ENCODE results near the gene ABHD15.

The ABHD15 gene

GRCh38 chr17:29569245-29569950 is 2.6 kb upstream of the ABHD15 start:
- no peak for DNase-seq (ENCODE audit: extremely low spot score)
- ChIA-PET CTCF (interaction anchor here (0.6 to 1.7 kb wide), 3 partner anchors 11 to 312 kb away, joined by 4 to 5 read pairs (median 4); no protein-coding TSS in a partner anchor), POLR2A (interaction anchor here (0.8 to 4.6 kb wide), 7 partner anchors 10 to 429 kb away, joined by 3 to 32 read pairs (median 5); partner anchors contain the start of genes ANKRD13B and TAOK1)
- TF ChIP-seq ARNT (IDR thresholded peaks at IDR 0.05) = no peak

GRCh38 chr17:29568331-29569244 is 1.8 kb upstream of the ABHD15 start, which contains the start of gene TP53I13:
Gene TP53I13 (plus strand): TSS chr17:29568701. CDS start chr17:29568759, 58 bp downstream.
- POLR2A ChIA-PET = interaction anchor here (0.8 to 4.6 kb wide), 8 partner anchors 12 to 199 kb away, joined by 3 to 32 read pairs (median 6); partner anchors contain the start of gene ANKRD13B
- peak; percentile 77 for DNase-seq (ENCODE audit: extremely low spot score)
- TF ChIP-seq ARNT (IDR thresholded peaks at IDR 0.05) (no peak), LEF1 (IDR thresholded peaks at IDR 0.05; ENCODE audit: borderline replicate concordance) (no peak), L3MBTL2 (conservative IDR thresholded peaks at IDR 0.05) (no peak), FOXA1 (IDR thresholded peaks at IDR 0.05) (no peak), ZNF384 (IDR thresholded peaks at IDR 0.05) (no peak), SP1 (IDR thresholded peaks at IDR 0.05) (no peak), BHLHE40 (IDR thresholded peaks at IDR 0.05; ENCODE audit: borderline replicate concordance) (no peak), FOXM1 (IDR thresholded peaks at IDR 0.05; ENCODE audit: borderline replicate concordance) (peak; percentile 18; the same call in 1 of the 2 replicates), HDGF (IDR thresholded peaks at IDR 0.05; ENCODE audit: borderline replicate concordance) (no peak)
- CTCF ChIA-PET = interaction anchor here (0.6 to 1.7 kb wide), 5 partner anchors 12 to 426 kb away, joined by 3 to 5 read pairs (median 4); no protein-coding TSS in a partner anchor

- TF ChIP-seq FOXM1 (IDR thresholded peaks at IDR 0.05; ENCODE audit: borderline replicate concordance) (no peak), ELF4 (IDR thresholded peaks at IDR 0.05) (no peak), TARDBP (IDR thresholded peaks at IDR 0.05) (no peak), L3MBTL2 (conservative IDR thresholded peaks at IDR 0.05) (peak; percentile 43; the same call in 1 of the 2 replicates), ARNT (IDR thresholded peaks at IDR 0.05) (no peak), FOXK2 (IDR thresholded peaks at IDR 0.05) (no peak), HDGF (IDR thresholded peaks at IDR 0.05; ENCODE audit: borderline replicate concordance) (no peak)
- ChIA-PET POLR2A (interaction anchor here (0.8 to 4.6 kb wide), 7 partner anchors 11 to 198 kb away, joined by 3 to 32 read pairs (median 6); partner anchors contain the start of genes ANKRD13B and TAOK1), CTCF (interaction anchor here (0.6 to 1.3 kb wide), 4 partner anchors 20 to 425 kb away, joined by 3 to 4 read pairs (median 4); no protein-coding TSS in a partner anchor)
- DNase-seq (ENCODE audit: extremely low spot score) = peak; percentile 50
Measured at GRCh38 chr17:29567554-29568330, 905 bp upstream of the ABHD15 start.

- TF ChIP-seq L3MBTL2 (conservative IDR thresholded peaks at IDR 0.05) (no peak), FOXA1 (IDR thresholded peaks at IDR 0.05) (no peak), SUZ12 (IDR thresholded peaks at IDR 0.05) (no peak), PKNOX1 (IDR thresholded peaks at IDR 0.05) (no peak), ELF4 (IDR thresholded peaks at IDR 0.05) (no peak), HDGF (IDR thresholded peaks at IDR 0.05; ENCODE audit: borderline replicate concordance) (no peak), FOXM1 (IDR thresholded peaks at IDR 0.05; ENCODE audit: borderline replicate concordance) (no peak), FOXK2 (IDR thresholded peaks at IDR 0.05) (no peak), SP1 (IDR thresholded peaks at IDR 0.05) (no peak), NFRKB (IDR thresholded peaks at IDR 0.05) (no peak), TARDBP (IDR thresholded peaks at IDR 0.05) (no peak), BHLHE40 (IDR thresholded peaks at IDR 0.05; ENCODE audit: borderline replicate concordance) (no peak), LEF1 (IDR thresholded peaks at IDR 0.05; ENCODE audit: borderline replicate concordance) (no peak), ZNF384 (IDR thresholded peaks at IDR 0.05) (no peak)
- POLR2A ChIA-PET = interaction anchor here (0.6 to 2.4 kb wide), 4 partner anchors 21 to 310 kb away, joined by 3 to 12 read pairs (median 6); partner anchors contain the start of genes ANKRD13B and TAOK1
- CTCF ChIA-PET = interaction anchor here (0.6 to 2.0 kb wide), 5 partner anchors 9 to 804 kb away, joined by 3 to 5 read pairs (median 4); no protein-coding TSS in a partner anchor
- no peak for DNase-seq (ENCODE audit: extremely low spot score)
Measured at GRCh38 chr17:29567304-29567553, 392 bp upstream of the ABHD15 start.

- TF ChIP-seq ARNT (IDR thresholded peaks at IDR 0.05) (no peak), SUZ12 (IDR thresholded peaks at IDR 0.05) (no peak), L3MBTL2 (conservative IDR thresholded peaks at IDR 0.05) (no peak), HDGF (IDR thresholded peaks at IDR 0.05; ENCODE audit: borderline replicate concordance) (no peak), BHLHE40 (IDR thresholded peaks at IDR 0.05; ENCODE audit: borderline replicate concordance) (no peak), PKNOX1 (IDR thresholded peaks at IDR 0.05) (no peak), CTBP1 (IDR thresholded peaks at IDR 0.05; ENCODE audit: borderline replicate concordance) (no peak), FOXM1 (IDR thresholded peaks at IDR 0.05; ENCODE audit: borderline replicate concordance) (no peak), FOXK2 (IDR thresholded peaks at IDR 0.05) (no peak), NFRKB (IDR thresholded peaks at IDR 0.05) (no peak), ELF4 (IDR thresholded peaks at IDR 0.05) (no peak)
- no peak for DNase-seq (ENCODE audit: extremely low spot score)
- ChIA-PET POLR2A (interaction anchor here (0.9 to 1.0 kb wide), 2 partner anchors 9 kb away, joined by 3 read pairs; no protein-coding TSS in a partner anchor), CTCF (interaction anchor here (0.6 to 2.0 kb wide), 4 partner anchors 11 to 416 kb away, joined by 3 to 5 read pairs (median 4); no protein-coding TSS in a partner anchor)
Measured at GRCh38 chr17:29565643-29566472, 979 bp downstream of the ABHD15 start.

Data from HEK293T (cell line).